Naive thymus-derived CD8-positive, alpha-beta T cell (primary cell): ENCODE results near the gene SCN5A. TPM values are rescaled to one million over a fixed set of nuclear protein-coding genes. Genes with fewer than 3 reads are reported as not detected.

Experiments used
- ATAC-seq, 2 donors: fragments of 150-1000 bp; cut with Tn5 transposase in 1 of 2; sonication (Bioruptor Pico), chemical (Tn5 transposase) in 1 of 2; 1 replicate in 1 of 2; 2 replicates in 1 of 2; pipeline ENCODE4 v1.10.0; 2021; ENCODE audit warnings: mild to moderate bottlenecking in 2 of 2, moderate library complexity in 2 of 2
- POLR2A ChIA-PET: fragments of 350-600 bp; sonication (Branson Sonifier 250); formaldehyde crosslinking; loops from one replicate; lab custom pipeline; 2021; ENCODE audit warnings: antibody characterized with exemption; lab: Charles Lee
- DNase-seq, 10 donors: peaks; one replicate each; pipeline versions ENCODE4 v3.0.0 to v3.0.0-alpha.2; 2020 to 2022
- H3K27ac Mint-ChIP-seq, 10 donors: one replicate each; pipeline ENCODE4 v1.8.0; 2020 to 2022; ENCODE audit warnings: mild to moderate bottlenecking in 10 of 10, mixed read lengths in 10 of 10, moderate library complexity in 4 of 10, inconsistent platforms in 1 of 10
- H3K27me3 Mint-ChIP-seq, 5 donors: one replicate each; pipeline ENCODE4 v1.8.0; 2021 to 2022; ENCODE audit warnings: mixed read lengths in 5 of 5
- H3K36me3 Mint-ChIP-seq, 3 donors: one replicate each; pipeline ENCODE4 v1.8.0; 2020 to 2022; ENCODE audit warnings: mixed read lengths in 3 of 3, mild to moderate bottlenecking in 2 of 3, inconsistent platforms in 1 of 3
- H3K4me1 Mint-ChIP-seq, 4 donors: one replicate each; pipeline ENCODE4 v1.8.0; 2021 to 2022; ENCODE audit warnings: mixed read lengths in 4 of 4
- H3K4me3 Mint-ChIP-seq, 10 donors: one replicate each; pipeline ENCODE4 v1.8.0; 2020 to 2022; ENCODE audit warnings: mild to moderate bottlenecking in 10 of 10, mixed read lengths in 10 of 10, moderate library complexity in 6 of 10, inconsistent platforms in 1 of 10
- H3K9me3 Mint-ChIP-seq, 9 donors: one replicate each; pipeline ENCODE4 v1.8.0; 2020 to 2022; ENCODE audit warnings: mixed read lengths in 9 of 9, mild to moderate bottlenecking in 3 of 9, inconsistent platforms in 1 of 9, moderate library complexity in 1 of 9
- polyA plus RNA-seq, 3 donors: library from polyadenylated mRNA; unstranded; fragments of 300-500 nt; fragmentation: Illumina TruSeq; gene quantifications; one replicate each; pipeline ENCODE4 v1.2.3, GENCODE V29; 2021
- total RNA-seq, 8 experiments: library from RNA in 2 of 8; stranded (reverse) in 2 of 8; gene quantifications; one replicate each; pipeline ENCODE4 v1.2.3 and lab custom pipeline; 2021 to 2026

The SCN5A gene
- total RNA-seq (under 1 TPM; 0.25 to 0.55 TPM), polyA plus RNA-seq (not detected), total RNA-seq (lab: John Stamatoyannopoulos, UW) (0 to 0.45 (median 0.24) reads per million in 6 experiments)

DNA sequence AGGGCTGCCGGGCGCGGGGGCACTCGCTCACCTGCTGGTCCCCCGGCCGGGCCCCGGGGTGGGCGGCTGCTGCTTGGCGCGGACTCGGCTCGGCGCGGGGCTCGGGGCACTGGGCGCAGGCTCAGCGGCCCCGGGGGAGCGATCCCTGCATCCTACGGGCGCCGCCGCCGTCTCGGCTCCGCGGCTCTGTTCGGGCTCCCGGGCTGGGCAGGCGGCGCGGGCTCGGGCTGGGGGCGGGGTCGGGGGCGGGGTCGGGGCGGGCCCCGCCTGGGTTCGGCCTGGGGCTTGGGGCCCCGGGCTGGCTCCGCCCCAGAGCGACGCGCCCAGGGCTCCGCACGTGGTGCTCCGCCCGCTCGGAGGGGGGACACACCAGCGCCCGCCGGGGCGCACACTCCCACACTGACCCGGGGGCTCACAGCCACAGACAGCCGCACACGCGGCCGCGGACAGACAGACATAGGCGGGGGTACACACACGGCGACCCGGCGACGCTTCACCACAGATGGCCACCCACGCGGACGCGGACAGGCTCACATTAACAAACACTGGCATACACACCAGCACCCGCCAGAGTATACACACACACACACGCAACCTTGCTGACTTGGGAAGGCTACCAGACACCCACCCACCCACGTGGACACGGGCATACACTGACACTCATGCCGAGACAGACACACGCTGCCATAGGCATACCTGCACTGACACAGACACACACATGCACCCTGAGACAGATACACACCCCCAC, at the start of gene SCN5A:
Gene SCN5A, minus strand, starts transcription at position 188 of the 748 bp plus-strand sequence. CDS start 16,380 bp downstream, outside the sequence.
- POLR2A ChIA-PET = no interaction called here
- Mint-ChIP-seq H3K4me3 (peak within 1 kb of the TSS in 9 of 10 donors; percentile 24 to 87 (median 75)), H3K36me3 (peaks cover 0 to 2% (median 0%) of the 10 kb centered on the region in 3 donors), H3K27me3 (peaks cover 4 to 18% (median 14%) of the 10 kb centered on the region in 5 donors), H3K4me1 (peaks cover 5 to 8% (median 6%) of the 10 kb centered on the region in 4 donors), H3K9me3 (no peaks in the 10 kb centered on the region), H3K27ac (peak within 1 kb of the TSS in 1 of 10 donors; percentile 32)
- DNase-seq (peak; percentile 20 to 71 (median 41)), ATAC-seq (peak; percentile 75 to 85)

DNA sequence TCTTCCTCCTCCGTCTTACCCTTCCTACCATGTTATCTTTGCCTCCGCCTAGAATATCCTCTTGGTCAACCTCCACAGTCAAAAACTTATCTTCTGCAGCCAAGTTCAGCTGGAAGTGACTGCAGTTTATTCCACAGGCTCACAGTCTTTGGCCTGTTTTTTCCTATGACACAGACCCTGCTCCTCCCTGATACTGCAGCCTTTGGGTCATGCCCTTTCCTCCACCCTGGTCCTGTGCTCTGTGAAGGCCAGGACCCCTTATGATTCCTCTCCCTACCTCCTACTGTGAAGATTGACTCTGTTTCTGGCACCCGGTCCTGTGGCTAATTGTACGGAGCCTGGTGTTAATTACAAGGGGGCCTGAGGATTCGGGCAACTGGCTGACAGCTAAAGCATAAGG, 49.3 kb upstream of the SCN5A start:
- POLR2A ChIA-PET = no interaction called here
- Mint-ChIP-seq H3K27ac (no peak overlapping the region), H3K4me3 (no peak overlapping the region), H3K9me3 (peaks cover 0 to 3% (median 0%) of the 10 kb centered on the region in 9 donors), H3K4me1 (no peaks in the 10 kb centered on the region), H3K27me3 (peaks cover 5 to 19% (median 9%) of the 10 kb centered on the region in 5 donors), H3K36me3 (no peaks in the 10 kb centered on the region)
- ATAC-seq (no peak), DNase-seq (no peak)

DNA sequence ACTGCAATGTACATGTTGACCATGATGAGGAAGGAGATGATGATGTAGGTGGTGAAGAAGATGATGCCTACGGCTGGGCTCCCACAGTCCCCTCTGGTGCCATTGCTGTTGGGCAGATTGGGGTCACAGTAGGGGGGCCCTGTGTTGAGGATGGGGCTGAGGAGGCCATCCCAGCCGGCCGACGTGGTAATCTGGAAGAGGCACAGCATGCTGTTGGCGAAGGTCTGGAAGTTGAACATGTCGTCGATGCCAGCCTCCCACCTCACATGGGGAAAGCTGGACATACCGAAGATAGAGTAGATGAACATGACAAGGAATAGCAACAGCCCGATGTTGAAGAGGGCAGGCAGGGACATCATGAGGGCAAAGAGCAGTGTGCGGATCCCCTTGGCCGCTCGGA, 48.6 kb upstream of the SCN5A start:
- H3K4me1 Mint-ChIP-seq = no peaks in the 10 kb centered on the region
- DNase-seq = no peak
- peaks cover 5 to 19% (median 9%) of the 10 kb centered on the region in 5 donors for H3K27me3 Mint-ChIP-seq
- H3K9me3 Mint-ChIP-seq = peaks cover 0 to 3% (median 0%) of the 10 kb centered on the region in 9 donors
- H3K27ac Mint-ChIP-seq = no peak overlapping the region
- POLR2A ChIA-PET = no interaction called here
- H3K36me3 Mint-ChIP-seq = no peaks in the 10 kb centered on the region
- H3K4me3 Mint-ChIP-seq = no peak overlapping the region
- no peak for ATAC-seq

DNA sequence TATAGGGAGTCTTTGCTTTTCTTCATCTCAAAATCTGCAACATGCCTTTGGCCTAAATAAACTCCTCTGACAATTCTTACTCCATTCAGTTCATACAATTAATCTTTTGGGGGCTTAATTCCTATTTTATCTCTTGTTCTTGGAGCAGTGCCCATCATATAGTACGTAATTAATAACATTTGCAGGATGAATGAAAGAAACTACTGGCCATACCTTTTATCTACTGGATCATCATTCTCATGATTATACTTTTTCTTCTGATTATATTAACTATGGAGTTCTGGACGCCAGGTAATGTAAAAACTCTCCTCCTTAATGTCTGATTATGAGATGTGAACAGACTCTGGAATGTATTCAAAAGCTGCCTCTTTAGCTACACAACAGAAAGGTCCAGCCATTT, 46.5 kb upstream of the SCN5A start:
- ATAC-seq (no peak), DNase-seq (no peak)
- Mint-ChIP-seq H3K9me3 (peaks cover 0 to 3% (median 0%) of the 10 kb centered on the region in 9 donors), H3K27me3 (peaks cover 5 to 15% (median 9%) of the 10 kb centered on the region in 5 donors), H3K36me3 (no peaks in the 10 kb centered on the region), H3K27ac (no peak overlapping the region), H3K4me1 (no peaks in the 10 kb centered on the region), H3K4me3 (no peak overlapping the region)
- POLR2A ChIA-PET = no interaction called here

DNA sequence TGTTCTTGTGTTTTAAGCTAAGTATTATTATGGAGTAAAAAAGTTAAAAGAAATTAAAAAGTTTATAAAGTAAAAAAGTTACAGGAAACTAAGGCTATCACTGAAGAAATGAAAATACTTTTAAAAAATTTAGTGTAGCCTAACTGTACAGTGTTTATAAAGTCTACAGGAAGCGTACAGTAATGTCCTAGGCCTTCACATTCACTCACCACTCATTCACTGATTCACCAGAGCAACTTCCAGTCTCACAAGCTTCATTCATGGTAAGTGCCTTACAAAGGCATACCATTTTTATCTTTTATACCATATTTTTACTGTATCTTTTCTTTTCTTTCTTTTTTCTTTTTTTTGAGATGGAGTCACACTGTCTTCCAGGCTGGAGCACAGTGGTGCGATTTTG, 40.7 kb upstream of the SCN5A start:
- POLR2A ChIA-PET = no interaction called here
- no peaks in the 10 kb centered on the region for H3K36me3 Mint-ChIP-seq

DNA sequence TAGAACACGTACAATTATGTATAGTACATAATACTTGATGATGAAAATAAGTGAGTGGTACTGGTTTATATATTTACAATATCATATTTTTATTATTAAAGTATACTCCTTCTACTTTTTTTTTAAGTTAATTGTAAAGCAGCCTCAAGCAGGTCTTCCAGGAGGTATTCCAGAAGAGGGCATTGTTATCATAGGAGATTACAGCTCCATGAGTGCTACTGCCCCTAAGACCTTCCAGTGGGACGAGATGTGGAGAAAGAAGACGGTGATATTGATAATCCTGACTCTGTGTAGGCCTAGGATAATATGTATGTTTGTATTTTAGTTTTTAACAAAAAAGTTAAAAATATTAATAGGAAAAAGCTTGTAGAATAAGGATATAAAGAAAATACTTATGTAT, 40.3 kb upstream of the SCN5A start:
- H3K27me3 Mint-ChIP-seq = peaks cover under 1 to 13% (median 4%) of the 10 kb centered on the region in 5 donors
- no peak for DNase-seq
- ATAC-seq = no peak
- no peaks in the 10 kb centered on the region for H3K4me1 Mint-ChIP-seq
- no peak overlapping the region for H3K4me3 Mint-ChIP-seq
- POLR2A ChIA-PET = no interaction called here
- no peak overlapping the region for H3K27ac Mint-ChIP-seq
- H3K9me3 Mint-ChIP-seq = no peaks in the 10 kb centered on the region
- H3K36me3 Mint-ChIP-seq = no peaks in the 10 kb centered on the region

More for the DNA sequence above, 40.7 kb upstream of the SCN5A start:
- Mint-ChIP-seq H3K27me3 (peaks cover 3 to 16% (median 7%) of the 10 kb centered on the region in 5 donors), H3K4me3 (no peak overlapping the region), H3K4me1 (no peaks in the 10 kb centered on the region), H3K9me3 (peaks cover 0 to 3% (median 0%) of the 10 kb centered on the region in 9 donors), H3K27ac (no peak overlapping the region)
- DNase-seq = no peak
- ATAC-seq = no peak

DNA sequence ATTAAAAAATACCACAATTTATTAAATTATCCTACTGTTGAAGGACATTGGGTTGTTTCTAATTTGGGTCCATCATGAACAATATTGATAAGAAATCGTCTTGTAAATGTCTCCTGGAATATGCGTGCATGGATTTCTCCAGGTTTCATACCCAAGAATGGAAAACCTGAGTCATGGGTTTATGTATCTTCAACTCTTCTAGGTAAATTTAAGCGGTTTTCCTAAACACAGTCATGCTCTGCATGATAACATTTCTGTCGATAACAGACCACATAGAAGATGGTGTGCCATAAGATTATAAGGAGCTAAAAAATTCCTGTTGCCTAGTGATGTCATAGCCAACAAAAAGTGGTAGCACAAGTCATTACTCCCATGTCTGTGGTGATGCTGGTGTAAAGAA, 39.9 kb upstream of the SCN5A start:
- no peaks in the 10 kb centered on the region for H3K4me1 Mint-ChIP-seq
- peaks cover 0 to 13% (median 4%) of the 10 kb centered on the region in 5 donors for H3K27me3 Mint-ChIP-seq
- H3K4me3 Mint-ChIP-seq = no peak overlapping the region
- no peak for DNase-seq
- ATAC-seq = no peak
- H3K36me3 Mint-ChIP-seq = no peaks in the 10 kb centered on the region
- POLR2A ChIA-PET = no interaction called here
- no peak overlapping the region for H3K27ac Mint-ChIP-seq
- no peaks in the 10 kb centered on the region for H3K9me3 Mint-ChIP-seq

DNA sequence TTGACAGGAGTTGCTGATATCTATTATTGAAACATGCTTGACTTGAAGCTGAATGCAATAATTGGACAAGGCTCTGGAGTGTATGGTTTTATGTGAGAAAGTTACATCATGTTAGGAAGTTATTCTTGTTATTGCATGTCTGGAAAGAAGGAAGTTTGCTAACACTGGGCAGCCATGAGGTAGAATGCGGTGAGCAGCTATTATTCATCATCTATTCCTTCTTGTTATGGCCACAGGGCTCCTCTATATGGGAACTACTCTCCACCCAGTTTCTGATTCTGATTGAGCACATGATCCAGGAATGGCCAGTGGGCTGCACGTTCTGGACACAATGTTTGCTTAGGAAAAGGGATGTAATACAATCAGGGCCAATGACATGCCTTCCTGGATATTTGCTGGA, 37.8 kb upstream of the SCN5A start:
- no peak overlapping the region for H3K4me3 Mint-ChIP-seq

DNA sequence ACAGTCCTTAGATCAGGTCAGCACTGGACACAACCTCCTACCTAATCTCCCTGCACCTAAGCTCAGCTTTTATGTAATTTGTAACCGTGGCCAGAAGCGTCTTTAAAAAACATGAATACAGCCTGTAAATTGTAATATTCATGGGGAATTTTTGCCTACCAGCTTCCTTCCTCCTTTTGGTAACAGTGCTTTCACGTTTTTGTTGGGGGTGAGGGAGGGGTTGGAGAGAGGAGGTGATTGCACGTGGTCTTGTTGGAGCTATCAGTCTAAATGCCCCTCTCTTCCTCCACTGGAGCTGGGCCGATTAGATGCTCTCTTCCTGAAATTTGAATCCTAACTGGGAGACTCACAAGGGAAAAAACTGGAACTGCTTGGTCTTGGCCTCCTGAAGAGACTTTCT, 35.1 kb upstream of the SCN5A start:
- Mint-ChIP-seq H3K36me3 (no peaks in the 10 kb centered on the region), H3K4me1 (peaks cover 0 to 2% (median 0%) of the 10 kb centered on the region in 4 donors), H3K9me3 (no peaks in the 10 kb centered on the region), H3K4me3 (no peak overlapping the region), H3K27me3 (peaks cover 3 to 19% (median 10%) of the 10 kb centered on the region in 5 donors), H3K27ac (no peak overlapping the region)
- ATAC-seq (no peak), DNase-seq (no peak)
- POLR2A ChIA-PET = no interaction called here

More for the DNA sequence above, 37.8 kb upstream of the SCN5A start:
- Mint-ChIP-seq H3K9me3 (no peaks in the 10 kb centered on the region), H3K4me1 (no peaks in the 10 kb centered on the region), H3K36me3 (no peaks in the 10 kb centered on the region), H3K27ac (no peak overlapping the region), H3K27me3 (peaks cover 0 to 13% (median 3%) of the 10 kb centered on the region in 5 donors)
- no peak for ATAC-seq
- POLR2A ChIA-PET = no interaction called here
- DNase-seq = no peak

DNA sequence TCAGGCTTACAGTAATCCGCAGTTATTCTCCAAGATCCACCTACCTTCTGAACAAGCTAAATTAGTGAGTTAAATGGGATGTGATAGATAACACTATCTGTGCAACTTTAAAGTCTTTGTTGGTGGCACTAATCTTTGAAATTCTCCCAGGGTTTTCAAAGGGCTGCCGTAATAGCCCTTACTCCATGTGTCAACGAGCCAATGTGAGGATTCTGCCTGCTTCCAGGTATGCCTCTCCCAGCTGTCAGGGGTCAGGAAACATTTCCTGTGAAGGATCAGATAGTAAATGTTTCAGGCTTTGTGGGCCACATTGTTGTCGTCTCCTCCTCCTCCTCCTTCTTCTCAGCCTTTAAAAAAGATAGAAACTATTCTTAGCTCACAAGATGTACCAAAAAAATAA, 20.2 kb upstream of the SCN5A start:
- Mint-ChIP-seq H3K27me3 (peaks cover 12 to 39% (median 31%) of the 10 kb centered on the region in 5 donors), H3K36me3 (peaks cover 0 to 1% (median 0%) of the 10 kb centered on the region in 3 donors), H3K9me3 (peaks cover 0 to 2% (median 0%) of the 10 kb centered on the region in 9 donors), H3K4me1 (no peaks in the 10 kb centered on the region), H3K4me3 (no peak overlapping the region), H3K27ac (no peak overlapping the region)
- POLR2A ChIA-PET = no interaction called here
- DNase-seq = no peak
- no peak for ATAC-seq

DNA sequence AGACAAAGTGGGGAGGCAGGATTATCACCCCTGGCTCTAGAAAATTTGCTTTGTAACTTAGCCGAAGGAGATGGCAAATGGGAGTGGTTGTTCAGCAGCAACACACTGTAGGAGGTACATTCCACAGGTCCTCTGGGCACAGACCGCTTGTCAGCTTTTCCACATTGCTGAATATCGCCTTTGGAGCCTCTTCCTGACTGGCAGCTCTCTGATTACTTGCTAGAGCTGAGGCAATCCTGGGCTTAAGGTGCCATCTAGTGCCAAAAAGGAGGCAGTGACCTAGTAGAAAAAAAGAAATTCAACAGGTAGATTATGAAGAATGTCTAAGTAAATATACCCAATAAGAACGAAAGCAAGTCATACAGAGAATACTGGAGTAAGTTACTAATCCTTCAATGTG, 13.1 kb upstream of the SCN5A start:
- POLR2A ChIA-PET = no interaction called here

DNA sequence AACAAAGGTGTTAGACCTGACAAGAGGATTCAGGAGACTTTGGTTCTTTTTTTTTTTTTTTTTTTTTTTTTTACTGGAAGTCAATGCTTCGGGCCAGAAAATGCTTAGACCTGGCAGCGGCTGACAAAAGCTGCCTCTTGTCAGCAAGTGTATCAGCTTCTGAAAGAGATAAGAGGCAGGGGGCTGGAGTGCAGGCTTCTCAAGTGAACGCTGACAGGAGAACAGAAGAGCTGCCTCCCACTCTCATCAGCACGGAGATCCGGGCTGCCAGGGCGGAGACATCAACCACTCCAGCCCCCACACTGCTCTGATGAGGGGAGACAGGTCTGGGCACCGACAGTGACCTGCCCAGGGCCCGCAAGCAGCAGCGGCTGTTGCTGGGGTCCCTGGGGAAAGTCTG, 9.4 kb upstream of the SCN5A start:
- Mint-ChIP-seq H3K4me1 (peaks cover 0 to 4% (median under 1%) of the 10 kb centered on the region in 4 donors), H3K4me3 (no peak overlapping the region), H3K9me3 (peaks cover 10 to 33% (median 23%) of the 10 kb centered on the region in 9 donors), H3K27me3 (peaks cover 17 to 73% (median 41%) of the 10 kb centered on the region in 5 donors), H3K27ac (no peak overlapping the region), H3K36me3 (peaks cover 2 to 16% (median 10%) of the 10 kb centered on the region in 3 donors)
- POLR2A ChIA-PET = no interaction called here
- ATAC-seq (no peak), DNase-seq (no peak)

More for the DNA sequence above, 13.1 kb upstream of the SCN5A start:
- H3K9me3 Mint-ChIP-seq = peaks cover 10 to 40% (median 26%) of the 10 kb centered on the region in 9 donors
- DNase-seq (no peak), ATAC-seq (no peak)
- H3K4me3 Mint-ChIP-seq = no peak overlapping the region
- peaks cover 2 to 18% (median 12%) of the 10 kb centered on the region in 3 donors for H3K36me3 Mint-ChIP-seq
- peaks cover 8 to 75% (median 42%) of the 10 kb centered on the region in 5 donors for H3K27me3 Mint-ChIP-seq
- no peaks in the 10 kb centered on the region for H3K4me1 Mint-ChIP-seq
- H3K27ac Mint-ChIP-seq = peak overlapping the region in 1 of 10 donors; percentile 29

DNA sequence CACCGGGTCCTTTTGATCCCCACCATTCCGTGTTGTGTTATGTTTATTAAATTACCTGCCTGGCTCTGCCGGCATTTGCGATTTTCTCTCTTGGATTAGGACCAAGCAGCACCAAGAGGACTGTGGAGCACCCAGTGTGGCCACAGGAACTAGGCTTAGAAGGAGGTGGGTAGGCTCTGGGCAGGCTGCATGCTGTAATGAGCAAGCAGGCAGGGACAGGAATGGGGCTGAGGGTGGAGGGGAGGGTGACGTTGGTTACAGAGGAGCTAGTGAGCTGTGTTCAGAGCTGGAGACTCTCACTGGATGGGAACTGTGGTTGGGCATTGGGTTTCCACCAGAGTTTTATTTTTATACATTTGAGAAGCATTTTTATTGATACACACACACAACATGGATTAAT, 7.9 kb upstream of the SCN5A start:
- no peak for ATAC-seq
- Mint-ChIP-seq H3K36me3 (peaks cover 2 to 11% (median 5%) of the 10 kb centered on the region in 3 donors), H3K27ac (no peak overlapping the region), H3K9me3 (peaks cover 0 to 18% (median 10%) of the 10 kb centered on the region in 9 donors), H3K4me3 (no peak overlapping the region), H3K27me3 (peaks cover 12 to 72% (median 41%) of the 10 kb centered on the region in 5 donors), H3K4me1 (peaks cover 0 to 4% (median under 1%) of the 10 kb centered on the region in 4 donors)
- POLR2A ChIA-PET = no interaction called here
- DNase-seq = peak in 1 of 10 donors; percentile 9
